Measurements from ENCODE around the gene CAP2. TPM values are rescaled to one million over a fixed set of nuclear protein-coding genes. Genes with fewer than 3 reads are reported as not detected.

Gene CAP2
- total and polyA plus RNA-seq, 2 experiments from 2014 or later, result 6.7 to 9.1 TPM

DNA sequence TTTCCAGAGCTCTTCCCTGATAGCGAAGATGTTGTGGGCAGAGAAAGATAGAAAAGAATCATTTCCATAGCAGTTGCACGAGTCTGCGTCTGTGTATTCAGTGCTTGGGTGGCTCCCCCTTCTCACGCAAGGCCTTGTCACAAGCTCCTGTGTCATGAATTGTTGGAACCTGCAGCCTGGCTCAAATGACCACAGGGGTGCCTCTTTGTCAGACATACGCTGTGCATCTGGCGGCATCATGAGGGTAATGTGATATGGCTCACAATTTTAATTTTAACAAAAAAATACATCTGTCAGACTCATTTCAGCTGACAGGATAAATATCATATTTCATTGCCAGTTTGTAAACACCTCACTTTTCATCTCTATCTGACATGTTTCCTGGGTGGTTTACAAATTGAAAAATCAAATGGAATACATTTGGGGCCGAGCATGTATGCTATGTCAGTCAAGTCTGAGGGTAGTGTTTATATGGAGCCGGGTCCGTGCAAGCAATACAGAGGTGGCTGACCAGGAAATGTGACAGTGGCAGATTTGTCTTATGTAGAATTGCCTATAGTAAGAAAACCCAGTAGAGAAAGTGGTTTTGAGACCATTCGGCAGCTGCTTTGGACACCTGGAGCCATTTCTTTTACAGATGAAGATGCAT is 90.9 kb downstream of the CAP2 start (continued):
- TF ChIP-seq EZH2phosphoT487 (IDR thresholded peaks at IDR 0.05; ENCODE audit: unreplicated experiment), result no peak

DNA sequence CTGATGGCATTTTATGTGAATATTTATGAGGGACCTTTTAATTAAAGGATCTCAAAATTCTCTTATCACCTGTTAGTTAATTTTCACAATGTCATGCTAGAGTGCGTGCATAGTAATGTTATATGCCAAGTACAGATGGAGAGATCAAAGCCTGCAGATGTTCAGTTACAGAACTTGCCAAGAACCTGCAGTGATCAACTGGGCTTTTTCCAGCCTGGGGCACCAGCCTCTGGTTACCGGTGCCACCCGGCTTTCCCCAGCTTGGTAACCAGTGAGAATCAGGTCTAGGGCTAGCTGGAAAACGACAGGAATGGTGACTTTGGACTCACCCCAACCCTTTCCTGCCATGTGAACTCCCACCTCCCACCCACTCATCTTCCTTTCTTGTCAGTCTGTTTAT is 91.8 kb downstream of the CAP2 start:
- H3K4me1 ChIP-seq (ENCODE audit: insufficient read depth), result peaks cover 6% of the 10 kb centered on the region

GRCh38 chr6:17485946-17486345 is 92.6 kb downstream of the CAP2 start:
- Mint-ChIP-seq H3K27me3 (ENCODE audit: insufficient read depth, low read depth, poor library complexity) (peaks cover 5% of the 10 kb centered on the region), H3K9me3 (no peaks in the 10 kb centered on the region; the same call in 2 of the 3 replicates), H3K4me3 (no peak overlapping the region), H3K4me1 (peaks cover 6% of the 10 kb centered on the region), H3K36me3 (ENCODE audit: low read depth) (no peaks in the 10 kb centered on the region; the same call in 2 of the 3 replicates), H3K27ac (no peak overlapping the region)
- no peak overlapping the region for H3K27ac ChIP-seq (ENCODE audit: low read depth)
- no peak overlapping the region for H2AFZ ChIP-seq
- H3F3A ChIP-seq (replicated peaks; ENCODE audit: low read depth), result no peaks in the 10 kb centered on the region
- H4K20me1 ChIP-seq (replicated peaks; ENCODE audit: insufficient read depth), result 0 out of 2 replicates have a peak, but pooled peaks cover 5% of the 10 kb centered on the region
- ATAC-seq (no peak), DNase-seq (ENCODE audit: low spot score) (no peak)
- H3K9me2 ChIP-seq (ENCODE audit: insufficient read depth), result no peaks in the 10 kb centered on the region
- peaks cover 6% of the 10 kb centered on the region for H3K4me1 ChIP-seq (ENCODE audit: insufficient read depth)
- H3K79me2 ChIP-seq (replicated peaks; ENCODE audit: insufficient read depth), result no peaks in the 10 kb centered on the region
- H3K4me2 ChIP-seq, result no peak overlapping the region
- no peaks in the 10 kb centered on the region for H3K27me3 ChIP-seq (ENCODE audit: insufficient read depth)
- no peaks in the 10 kb centered on the region for H3K36me3 ChIP-seq (ENCODE audit: insufficient read depth)
- H3K4me3 ChIP-seq, result no peak overlapping the region
- no peak for TF ChIP-seq ETS1 (IDR thresholded peaks at IDR 0.05)
- no peak for TF ChIP-seq ZNF331 (CRISPR knock-in tag; IDR thresholded peaks at IDR 0.05; ENCODE audit: low read depth)
- TF ChIP-seq EZH2 (IDR thresholded peaks at IDR 0.05; ENCODE audit: low read depth, unreplicated experiment), result no peak
- TF ChIP-seq ZNF114 (CRISPR knock-in tag; IDR thresholded peaks at IDR 0.05), result no peak
- TF ChIP-seq, protein P1, sequence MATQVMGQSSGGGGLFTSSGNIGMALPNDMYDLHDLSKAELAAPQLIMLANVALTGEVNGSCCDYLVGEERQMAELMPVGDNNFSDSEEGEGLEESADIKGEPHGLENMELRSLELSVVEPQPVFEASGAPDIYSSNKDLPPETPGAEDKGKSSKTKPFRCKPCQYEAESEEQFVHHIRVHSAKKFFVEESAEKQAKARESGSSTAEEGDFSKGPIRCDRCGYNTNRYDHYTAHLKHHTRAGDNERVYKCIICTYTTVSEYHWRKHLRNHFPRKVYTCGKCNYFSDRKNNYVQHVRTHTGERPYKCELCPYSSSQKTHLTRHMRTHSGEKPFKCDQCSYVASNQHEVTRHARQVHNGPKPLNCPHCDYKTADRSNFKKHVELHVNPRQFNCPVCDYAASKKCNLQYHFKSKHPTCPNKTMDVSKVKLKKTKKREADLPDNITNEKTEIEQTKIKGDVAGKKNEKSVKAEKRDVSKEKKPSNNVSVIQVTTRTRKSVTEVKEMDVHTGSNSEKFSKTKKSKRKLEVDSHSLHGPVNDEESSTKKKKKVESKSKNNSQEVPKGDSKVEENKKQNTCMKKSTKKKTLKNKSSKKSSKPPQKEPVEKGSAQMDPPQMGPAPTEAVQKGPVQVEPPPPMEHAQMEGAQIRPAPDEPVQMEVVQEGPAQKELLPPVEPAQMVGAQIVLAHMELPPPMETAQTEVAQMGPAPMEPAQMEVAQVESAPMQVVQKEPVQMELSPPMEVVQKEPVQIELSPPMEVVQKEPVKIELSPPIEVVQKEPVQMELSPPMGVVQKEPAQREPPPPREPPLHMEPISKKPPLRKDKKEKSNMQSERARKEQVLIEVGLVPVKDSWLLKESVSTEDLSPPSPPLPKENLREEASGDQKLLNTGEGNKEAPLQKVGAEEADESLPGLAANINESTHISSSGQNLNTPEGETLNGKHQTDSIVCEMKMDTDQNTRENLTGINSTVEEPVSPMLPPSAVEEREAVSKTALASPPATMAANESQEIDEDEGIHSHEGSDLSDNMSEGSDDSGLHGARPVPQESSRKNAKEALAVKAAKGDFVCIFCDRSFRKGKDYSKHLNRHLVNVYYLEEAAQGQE (IDR thresholded peaks at IDR 0.05; ENCODE audit: unreplicated experiment), result no peak

More for the DNA sequence above, 91.8 kb downstream of the CAP2 start:
- Mint-ChIP-seq H3K9me3 (no peaks in the 10 kb centered on the region; the same call in 2 of the 3 replicates), H3K36me3 (ENCODE audit: low read depth) (no peaks in the 10 kb centered on the region; the same call in 2 of the 3 replicates), H3K27ac (no peak overlapping the region), H3K4me1 (peaks cover 6% of the 10 kb centered on the region), H3K4me3 (no peak overlapping the region), H3K27me3 (ENCODE audit: insufficient read depth, low read depth, poor library complexity) (peaks cover 5% of the 10 kb centered on the region)
- no peak overlapping the region for H3K4me2 ChIP-seq
- DNase-seq (ENCODE audit: low spot score) (no peak), ATAC-seq (no peak)
- no peak overlapping the region for H3K4me3 ChIP-seq
- H2AFZ ChIP-seq, result no peak overlapping the region
- H3K79me2 ChIP-seq (replicated peaks; ENCODE audit: insufficient read depth), result no peaks in the 10 kb centered on the region
- 0 out of 2 replicates have a peak, but pooled peaks cover 5% of the 10 kb centered on the region for H4K20me1 ChIP-seq (replicated peaks; ENCODE audit: insufficient read depth)
- H3K9me2 ChIP-seq (ENCODE audit: insufficient read depth), result no peaks in the 10 kb centered on the region
- no peaks in the 10 kb centered on the region for H3K36me3 ChIP-seq (ENCODE audit: insufficient read depth)
- TF ChIP-seq ZNF114 (CRISPR knock-in tag; IDR thresholded peaks at IDR 0.05) (no peak), EZH2phosphoT487 (IDR thresholded peaks at IDR 0.05; ENCODE audit: unreplicated experiment) (no peak), ETS1 (IDR thresholded peaks at IDR 0.05) (no peak)
- TF ChIP-seq, protein P1 (IDR thresholded peaks at IDR 0.05; ENCODE audit: unreplicated experiment), result no peak
- no peak overlapping the region for H3K27ac ChIP-seq (ENCODE audit: low read depth)
- H3K27me3 ChIP-seq (ENCODE audit: insufficient read depth), result no peaks in the 10 kb centered on the region
- H3F3A ChIP-seq (replicated peaks; ENCODE audit: low read depth), result no peaks in the 10 kb centered on the region

Data from GM23338 (cell line).